H1 (cell line): ENCODE results near the gene TYMS. TPM values are rescaled to one million over a fixed set of nuclear protein-coding genes. Genes with fewer than 3 reads are reported as not detected.

Source experiments
- ATF3 ChIP-seq: IDR thresholded peaks from 2 replicates; pipeline ENCODE4 v1.6.1; 2011; ENCODE audit warnings: low read depth, mild to moderate bottlenecking, low read length; ENCODE audit not compliant: insufficient read depth
- BCL11A ChIP-seq, 2 experiments: IDR thresholded peaks; one replicate each; pipeline ENCODE4 v1.6.1; 2011; ENCODE audit warnings: low read depth in 2 of 2, low read length in 2 of 2, mild to moderate bottlenecking in 2 of 2
- CBX5 ChIP-seq: fragments of 300-800, 300-1000 bp; sonication (generic); IDR thresholded peaks from 2 replicates; pipeline ENCODE4 v1.7.1; 2016; ENCODE audit warnings: antibody characterized with exemption, low read length, low read depth
- CHD2 ChIP-seq: IDR thresholded peaks from 2 replicates; pipeline ENCODE4 v1.6.1; 2012; ENCODE audit warnings: low read length, improper control_type of control experiment
- CTBP2 ChIP-seq: IDR thresholded peaks from 2 replicates; pipeline ENCODE4 v1.7.0; 2011; ENCODE audit warnings: borderline replicate concordance, mild to moderate bottlenecking, moderate library complexity, mixed read lengths, low read length; ENCODE audit not compliant: insufficient read depth, insufficient read length
- CTCF ChIP-seq, 3 experiments: IDR thresholded peaks; 1 replicate in 2 of 3; 2 replicates in 1 of 3; pipeline versions ENCODE4 v1.5.1 to v1.6.1; 2011; ENCODE audit warnings: low read length in 3 of 3, mild to moderate bottlenecking in 3 of 3, inconsistent platforms in 2 of 3, low read depth in 1 of 3, moderate library complexity in 1 of 3; ENCODE audit not compliant: insufficient read depth in 1 of 3; ENCODE audit errors: control extremely low read depth in 1 of 3
- FOSL1 ChIP-seq: IDR thresholded peaks from 2 replicates; pipeline ENCODE4 v1.6.1; 2011; ENCODE audit warnings: mild to moderate bottlenecking, low read depth, low read length, moderate library complexity; ENCODE audit not compliant: insufficient read depth
- GTF2F1 ChIP-seq: IDR thresholded peaks from 2 replicates; pipeline ENCODE4 v1.6.1; 2012; ENCODE audit warnings: low read depth, low read length, improper control_type of control experiment, borderline replicate concordance
- JUN ChIP-seq: IDR thresholded peaks from 2 replicates; pipeline ENCODE4 v1.6.1; 2011; ENCODE audit warnings: low read depth, mild to moderate bottlenecking, improper control_type of control experiment, low read length
- JUND ChIP-seq: IDR thresholded peaks from 2 replicates; pipeline ENCODE4 v1.6.1; 2011; ENCODE audit warnings: mild to moderate bottlenecking, improper control_type of control experiment, low read length
- KDM1A ChIP-seq: fragments of 200-600, 300-600 bp; sonication (generic); IDR thresholded peaks from 2 replicates; pipeline ENCODE4 v1.7.1; 2016; ENCODE audit warnings: mild to moderate bottlenecking, low read length, borderline replicate concordance
- NANOG ChIP-seq: IDR thresholded peaks from 2 replicates; pipeline ENCODE4 v1.6.1; 2011; ENCODE audit warnings: low read length, low read depth, mild to moderate bottlenecking, inconsistent platforms; ENCODE audit not compliant: insufficient read depth, poor library complexity, severe bottlenecking
- POLR2A ChIP-seq, 2 experiments: IDR thresholded peaks; 1 replicate in 1 of 2; 2 replicates in 1 of 2; pipeline ENCODE4 v1.6.1; 2011; ENCODE audit warnings: low read depth in 2 of 2, low read length in 2 of 2, mild to moderate bottlenecking in 2 of 2; ENCODE audit errors: control extremely low read depth in 1 of 2
- RBBP5 ChIP-seq: IDR thresholded peaks from 2 replicates; pipeline ENCODE4 v1.7.1; 2012; ENCODE audit warnings: low read depth, mild to moderate bottlenecking, inconsistent platforms, low read length, moderate library complexity, borderline replicate concordance
- SIRT6 ChIP-seq: IDR thresholded peaks from one replicate; pipeline ENCODE4 v1.7.1; 2012; ENCODE audit warnings: low read length, inconsistent platforms
- SP1 ChIP-seq: IDR thresholded peaks from 2 replicates; pipeline ENCODE4 v1.6.1; 2011; ENCODE audit warnings: low read depth, low read length
- SUZ12 ChIP-seq: fragments of 200-600 bp; sonication (generic); IDR thresholded peaks from 2 replicates; pipeline ENCODE4 v1.6.1; 2012; ENCODE audit warnings: mild to moderate bottlenecking, inconsistent platforms, low read length, moderate library complexity, mixed read lengths
- TAF1 ChIP-seq: IDR thresholded peaks from 2 replicates; pipeline ENCODE4 v1.6.1; 2011; ENCODE audit warnings: mild to moderate bottlenecking, low read depth, low read length
- TBP ChIP-seq: IDR thresholded peaks from 2 replicates; pipeline ENCODE4 v1.6.1; 2011; ENCODE audit warnings: low read depth, low read length, improper control_type of control experiment
- YY1 ChIP-seq: IDR thresholded peaks from 2 replicates; pipeline ENCODE4 v1.6.1; 2011; ENCODE audit warnings: low read depth, mild to moderate bottlenecking, low read length
- polyA plus RNA-seq, 7 experiments: library from polyadenylated mRNA; depleted of rRNA in 3 of 7; stranded (reverse) in 5 of 7; unstranded in 2 of 7; fragments of >200 nt in 5 of 7; fragments of 200-250 nt in 2 of 7; gene quantifications; 1 replicate in 5 of 7; 2 replicates in 1 of 7; 4 replicates in 1 of 7; pipeline versions ENCODE4 v1.2.1 to v1.2.3, GENCODE V29; 2011 to 2013; ENCODE audit warnings: missing spikeins in 2 of 7, mixed read lengths in 2 of 7
- total RNA-seq: library from RNA; stranded (reverse); fragmentation: NEBNext Ultra II Directional; extraction: Animal tissue kit (Norgen Biotek cat#: 25700); gene quantifications from 2 replicates; pipeline ENCODE4 v1.2.1, GENCODE V29; 2021

Gene TYMS
- total and polyA plus RNA-seq, 2 of the 8 experiments (the other 6 are each of a cell fraction or from before 2014, with no cell fraction given), result 91.9 to 110 TPM

GRCh38 chr18:658001-658946 is 821 bp downstream of the TYMS start (continued):
- TF ChIP-seq KDM1A (no peak), BCL11A (IDR thresholded peaks at IDR 0.05; ENCODE audit: low read depth in 2 of 2, low read length in 2 of 2) (no peak), POLR2A (IDR thresholded peaks at IDR 0.05; ENCODE audit: control extremely low read depth in 1 of 2, low read depth in 2 of 2, low read length in 2 of 2) (peak; percentile 78 to 85), GTF2F1 (no peak), SIRT6 (no peak), JUND (no peak), SP1 (no peak), CTCF (IDR thresholded peaks at IDR 0.05; ENCODE audit: control extremely low read depth in 1 of 3, insufficient read depth in 1 of 3, low read depth in 1 of 3, low read length in 3 of 3) (no peak), TAF1 (peak; percentile 74), TBP (peak; percentile 62), FOSL1 (no peak), RBBP5 (0 out of 2 replicates have a peak, but pooled peaks have one; percentile 7), NANOG (no peak), CHD2 (no peak), CBX5 (no peak), JUN (no peak), YY1 (no peak), SUZ12 (no peak), CTBP2 (no peak), ATF3 (no peak)
